CD4-positive, alpha-beta memory T cell (primary cell): Measurements from ENCODE around the gene MAN2A1. TPM values are rescaled to one million over a fixed set of nuclear protein-coding genes. Genes with fewer than 3 reads are reported as not detected.

Experiments used
- CTCF ChIA-PET: fragments of 350-600 bp; sonication (Branson Sonifier 250); formaldehyde crosslinking; loops from one replicate; lab custom pipeline; 2021; ENCODE audit warnings: inconsistent platforms; ENCODE audit not compliant: partially characterized antibody; lab: Charles Lee
- POLR2A ChIA-PET: fragments of 350-600 bp; sonication (Branson Sonifier 250); formaldehyde crosslinking; loops from one replicate; lab custom pipeline; 2021; ENCODE audit not compliant: partially characterized antibody; lab: Charles Lee
- DNase-seq, 5 donors: peaks; one replicate each; pipeline versions ENCODE4 v3.0.0 to v3.0.0-alpha.2; 2020 to 2022; ENCODE audit warnings: mixed read lengths in 1 of 5
- H3K27ac ChIP-seq: one replicate; pipeline ENCODE4 v1.7.0; 2013; ENCODE audit warnings: low read depth, low read length
- H3K27me3 ChIP-seq: 2 replicates; pipeline ENCODE4 v1.7.0; 2013; ENCODE audit warnings: mild to moderate bottlenecking, low read length, moderate library complexity; ENCODE audit not compliant: insufficient read depth
- H3K36me3 ChIP-seq: 2 replicates; pipeline ENCODE4 v1.7.0; 2013; ENCODE audit warnings: mild to moderate bottlenecking, low read length, moderate library complexity; ENCODE audit not compliant: insufficient read depth
- H3K4me1 ChIP-seq: 2 replicates; pipeline ENCODE4 v1.7.0; 2013; ENCODE audit warnings: mild to moderate bottlenecking, low read length, moderate library complexity; ENCODE audit not compliant: insufficient read depth
- H3K4me3 ChIP-seq, 2 donors: one replicate each; pipeline ENCODE4 v1.7.0; 2013; ENCODE audit warnings: low read length in 2 of 2, mild to moderate bottlenecking in 1 of 2
- H3K9me3 ChIP-seq, 2 donors: one replicate each; pipeline ENCODE4 v1.7.0; 2013; ENCODE audit warnings: low read length in 2 of 2, control low read depth in 1 of 2; ENCODE audit not compliant: control insufficient read depth in 1 of 2
- H3K27ac Mint-ChIP-seq, 7 donors: one replicate each; pipeline ENCODE4 v1.8.0; 2020 to 2021; ENCODE audit warnings: mixed read lengths in 7 of 7, mild to moderate bottlenecking in 6 of 7, inconsistent platforms in 3 of 7, moderate library complexity in 3 of 7
- H3K27me3 Mint-ChIP-seq, 2 donors: one replicate each; pipeline ENCODE4 v1.8.0; 2020 to 2021; ENCODE audit warnings: mixed read lengths in 2 of 2
- H3K36me3 Mint-ChIP-seq, 2 donors: one replicate each; pipeline ENCODE4 v1.8.0; 2020 to 2021; ENCODE audit warnings: mixed read lengths in 2 of 2, inconsistent platforms in 1 of 2, mild to moderate bottlenecking in 1 of 2
- H3K4me1 Mint-ChIP-seq, 4 donors: one replicate each; pipeline ENCODE4 v1.8.0; 2020 to 2021; ENCODE audit warnings: mixed read lengths in 4 of 4, mild to moderate bottlenecking in 1 of 4
- H3K4me3 Mint-ChIP-seq, 8 donors: one replicate each; pipeline ENCODE4 v1.8.0; 2020 to 2021; ENCODE audit warnings: mixed read lengths in 8 of 8, mild to moderate bottlenecking in 7 of 8, moderate library complexity in 6 of 8, inconsistent platforms in 3 of 8
- H3K9me3 Mint-ChIP-seq, 8 donors: one replicate each; pipeline ENCODE4 v1.8.0; 2020 to 2021; ENCODE audit warnings: mixed read lengths in 8 of 8, mild to moderate bottlenecking in 5 of 8, inconsistent platforms in 3 of 8, moderate library complexity in 1 of 8
- intact Hi-C: fragments of 100-400 bp; cut with micrococcal nuclease; formaldehyde crosslinking; loops from one replicate; pipeline ENCODE4 v1.15.1; 2023
- polyA plus RNA-seq, 2 donors: library from polyadenylated mRNA; unstranded; fragments of 300-500 nt; fragmentation: Illumina TruSeq; gene quantifications; one replicate each; pipeline ENCODE4 v1.2.3, GENCODE V29; 2021
- total RNA-seq, 2 experiments: library from RNA; stranded (reverse); gene quantifications; one replicate each; pipeline ENCODE4 v1.2.3, GENCODE V29; 2021

Gene MAN2A1
- total and polyA plus RNA-seq, 4 experiments from 2014 or later = 21.0 to 81.0 (median 51.9) TPM

- H3K27me3 Mint-ChIP-seq = no peaks in the 10 kb centered on the region
- H3K4me3 Mint-ChIP-seq = no peak overlapping the region
- Histone ChIP-seq H3K36me3 (peaks cover 10% of the 10 kb centered on the region), H3K9me3 (no peaks in the 10 kb centered on the region), H3K4me3 (no peak overlapping the region), H3K4me1 (no peaks in the 10 kb centered on the region), H3K27ac (no peak overlapping the region), H3K27me3 (no peaks in the 10 kb centered on the region)
- intact Hi-C loops = no loop called here
- no peak for DNase-seq
- H3K9me3 Mint-ChIP-seq = no peaks in the 10 kb centered on the region
- H3K36me3 Mint-ChIP-seq = peaks cover 42 to 47% of the 10 kb centered on the region in 2 donors
- POLR2A ChIA-PET = no interaction called here
- H3K27ac Mint-ChIP-seq = no peak overlapping the region
- peaks cover 0 to 17% (median 10%) of the 10 kb centered on the region in 4 donors for H3K4me1 Mint-ChIP-seq
- CTCF ChIA-PET = no interaction called here
Measured at GRCh38 chr5:109803854-109804253, 114.1 kb downstream of the MAN2A1 start.

- Mint-ChIP-seq H3K27ac (peak overlapping the region in 1 of 7 donors; percentile 41), H3K4me1 (peaks cover 2 to 16% (median 11%) of the 10 kb centered on the region in 4 donors), H3K4me3 (no peak overlapping the region), H3K27me3 (no peaks in the 10 kb centered on the region), H3K9me3 (peaks cover 0 to 5% (median 0%) of the 10 kb centered on the region in 8 donors), H3K36me3 (peaks cover 52 to 53% of the 10 kb centered on the region in 2 donors)
- intact Hi-C loops = no loop called here
- DNase-seq = no peak
- Histone ChIP-seq H3K36me3 (peaks cover 15% of the 10 kb centered on the region), H3K4me3 (no peak overlapping the region), H3K27me3 (no peaks in the 10 kb centered on the region), H3K9me3 (no peaks in the 10 kb centered on the region), H3K4me1 (no peaks in the 10 kb centered on the region), H3K27ac (no peak overlapping the region)
- CTCF ChIA-PET = no interaction called here
- POLR2A ChIA-PET = no interaction called here
Measured at GRCh38 chr5:109805472-109805871, 115.7 kb downstream of the MAN2A1 start.

DNA sequence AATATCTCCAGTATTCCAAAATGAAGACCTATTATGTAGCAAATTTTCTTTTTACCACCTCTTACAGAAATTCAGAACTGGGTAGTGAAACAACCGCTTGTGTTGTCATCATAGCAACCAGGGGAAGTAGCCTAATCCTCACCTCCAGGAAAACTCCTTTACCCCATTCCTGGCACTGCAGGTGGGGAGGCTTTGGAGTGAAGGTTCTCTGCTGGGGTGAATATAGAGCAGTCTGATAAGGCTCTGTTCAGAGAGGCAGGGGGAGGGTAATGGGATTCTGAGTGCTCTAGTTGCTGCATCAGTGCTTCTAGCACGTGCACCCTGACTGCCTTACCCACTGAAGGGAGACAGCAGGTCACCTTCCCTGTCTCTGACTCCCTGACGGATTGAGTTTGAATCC, 116.2 kb downstream of the MAN2A1 start:
- Mint-ChIP-seq H3K36me3 (peaks cover 51 to 53% of the 10 kb centered on the region in 2 donors), H3K4me1 (peaks cover 5 to 12% (median 10%) of the 10 kb centered on the region in 4 donors), H3K4me3 (no peak overlapping the region), H3K27me3 (no peaks in the 10 kb centered on the region), H3K9me3 (peaks cover 0 to 5% (median 0%) of the 10 kb centered on the region in 8 donors), H3K27ac (no peak overlapping the region)
- ChIA-PET POLR2A (no interaction called here), CTCF (no interaction called here)
- H3K27ac ChIP-seq = no peak overlapping the region
- intact Hi-C loops = no loop called here
- no peaks in the 10 kb centered on the region for H3K4me1 ChIP-seq
- no peak for DNase-seq
- peaks cover 15% of the 10 kb centered on the region for H3K36me3 ChIP-seq
- H3K27me3 ChIP-seq = no peaks in the 10 kb centered on the region
- H3K9me3 ChIP-seq = no peaks in the 10 kb centered on the region
- H3K4me3 ChIP-seq = no peak overlapping the region

DNA sequence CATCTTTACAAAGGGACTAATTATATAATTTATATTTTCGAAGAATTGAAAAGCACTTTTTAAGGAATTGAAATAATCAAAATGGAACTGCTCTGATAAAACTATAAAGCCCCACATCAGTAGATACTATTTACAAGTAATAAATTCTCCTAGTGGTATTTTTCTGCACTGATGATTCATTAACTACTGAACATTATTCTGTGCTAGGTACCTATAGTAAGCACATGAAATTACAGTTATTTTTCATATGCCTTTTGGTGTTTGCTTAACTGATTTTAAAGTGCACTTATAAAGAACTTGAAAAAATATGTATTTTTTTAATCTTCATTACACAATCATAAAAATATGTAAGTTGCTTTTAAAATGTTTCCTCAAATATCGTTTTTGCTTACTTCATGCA, 123.0 kb downstream of the MAN2A1 start:
- Histone ChIP-seq H3K4me3 (no peak overlapping the region), H3K27me3 (no peaks in the 10 kb centered on the region), H3K4me1 (no peaks in the 10 kb centered on the region), H3K27ac (no peak overlapping the region), H3K9me3 (no peaks in the 10 kb centered on the region), H3K36me3 (peaks cover 6% of the 10 kb centered on the region)
- H3K4me3 Mint-ChIP-seq = no peak overlapping the region
- intact Hi-C loops = no loop called here
- peaks cover 0 to 5% (median 0%) of the 10 kb centered on the region in 8 donors for H3K9me3 Mint-ChIP-seq
- H3K27me3 Mint-ChIP-seq = no peaks in the 10 kb centered on the region
- peaks cover 53 to 54% of the 10 kb centered on the region in 2 donors for H3K36me3 Mint-ChIP-seq
- peaks cover 5 to 13% (median 8%) of the 10 kb centered on the region in 4 donors for H3K4me1 Mint-ChIP-seq
- no peak overlapping the region for H3K27ac Mint-ChIP-seq
- no peak for DNase-seq
- ChIA-PET POLR2A (no interaction called here), CTCF (no interaction called here)

GRCh38 chr5:109816732-109817131, 127.0 kb downstream of the MAN2A1 start:
- H3K27ac Mint-ChIP-seq = peak overlapping the region in 1 of 7 donors; percentile 46
- H3K4me1 Mint-ChIP-seq = peaks cover 0 to 5% (median 2%) of the 10 kb centered on the region in 4 donors
- DNase-seq = no peak
- no peaks in the 10 kb centered on the region for H3K27me3 ChIP-seq
- intact Hi-C loops = loop anchor here (5.0 kb wide), 1 partner anchor 106 kb away; no protein-coding TSS in a partner anchor
- H3K4me3 ChIP-seq = no peak overlapping the region
- no peaks in the 10 kb centered on the region for H3K9me3 ChIP-seq
- no peak overlapping the region for H3K27ac ChIP-seq
- H3K36me3 Mint-ChIP-seq = peaks cover 38 to 55% of the 10 kb centered on the region in 2 donors
- no peak overlapping the region for H3K4me3 Mint-ChIP-seq
- POLR2A ChIA-PET = no interaction called here
- no peaks in the 10 kb centered on the region for H3K9me3 Mint-ChIP-seq
- peaks cover 16% of the 10 kb centered on the region for H3K36me3 ChIP-seq
- H3K27me3 Mint-ChIP-seq = no peaks in the 10 kb centered on the region
- CTCF ChIA-PET = no interaction called here
- no peaks in the 10 kb centered on the region for H3K4me1 ChIP-seq

DNA sequence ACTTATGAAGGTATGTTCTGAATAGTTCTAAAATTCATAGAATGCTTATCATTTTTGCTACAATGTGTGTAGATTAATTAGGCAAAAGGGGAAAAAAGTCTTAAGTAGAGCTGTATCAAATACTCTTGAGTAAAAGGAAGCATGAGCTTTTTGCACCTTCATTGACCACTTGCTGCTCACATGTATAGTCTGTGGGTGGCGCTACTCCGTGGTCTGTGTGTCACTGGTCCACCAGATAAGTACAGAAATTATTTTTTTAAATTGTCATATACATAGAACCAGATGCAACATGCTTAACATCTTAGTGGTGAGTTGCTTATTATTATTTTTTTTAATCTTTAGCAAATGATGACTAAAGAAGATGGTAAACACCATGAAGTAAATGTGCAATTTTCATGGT, 130.2 kb downstream of the MAN2A1 start:
- no peaks in the 10 kb centered on the region for H3K27me3 Mint-ChIP-seq
- Histone ChIP-seq H3K36me3 (peaks cover 26% of the 10 kb centered on the region), H3K27ac (no peak overlapping the region), H3K9me3 (no peaks in the 10 kb centered on the region), H3K27me3 (no peaks in the 10 kb centered on the region), H3K4me1 (no peaks in the 10 kb centered on the region), H3K4me3 (no peak overlapping the region)
- CTCF ChIA-PET = interaction anchor here (0.9 kb wide), 1 partner anchor 10 kb away, joined by 3 read pairs; no protein-coding TSS in a partner anchor
- peaks cover 43 to 67% of the 10 kb centered on the region in 2 donors for H3K36me3 Mint-ChIP-seq
- H3K9me3 Mint-ChIP-seq = no peaks in the 10 kb centered on the region
- H3K4me1 Mint-ChIP-seq = peaks cover 0 to 3% (median 1%) of the 10 kb centered on the region in 4 donors
- no peak overlapping the region for H3K4me3 Mint-ChIP-seq
- DNase-seq = no peak
- intact Hi-C loops = loop anchor here (5.0 kb wide), 1 partner anchor 102 kb away; no protein-coding TSS in a partner anchor
- H3K27ac Mint-ChIP-seq = peak overlapping the region in 2 of 7 donors; percentile 14 to 50
- POLR2A ChIA-PET = no interaction called here

DNA sequence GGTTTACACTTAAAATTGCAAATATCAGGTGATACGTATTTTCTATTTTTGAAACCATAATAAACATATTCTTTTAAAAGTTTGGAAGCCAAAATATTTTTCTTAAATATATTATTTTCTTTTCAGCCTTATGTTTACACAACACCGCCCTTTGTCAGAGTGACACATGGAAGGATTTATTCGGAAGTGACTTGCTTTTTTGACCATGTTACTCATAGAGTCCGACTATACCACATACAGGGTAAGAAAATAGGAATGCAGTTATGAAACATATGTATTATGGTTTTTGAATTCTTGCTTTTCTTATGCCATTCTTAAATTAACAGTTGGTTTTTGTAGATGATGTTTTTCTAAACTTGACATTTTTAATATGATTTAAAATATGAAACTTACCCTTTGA, 133.9 kb downstream of the MAN2A1 start:
- ChIA-PET POLR2A (interaction anchor here (1.5 kb wide), 1 partner anchor 36 kb away, joined by 3 read pairs; no protein-coding TSS in a partner anchor), CTCF (no interaction called here)
- no peak overlapping the region for H3K27ac Mint-ChIP-seq
- intact Hi-C loops = no loop called here
- no peaks in the 10 kb centered on the region for H3K27me3 Mint-ChIP-seq
- no peak overlapping the region for H3K27ac ChIP-seq
- no peaks in the 10 kb centered on the region for H3K9me3 Mint-ChIP-seq
- H3K4me1 Mint-ChIP-seq = peaks cover 0 to 5% (median 1%) of the 10 kb centered on the region in 4 donors
- H3K27me3 ChIP-seq = no peaks in the 10 kb centered on the region
- no peak overlapping the region for H3K4me3 ChIP-seq
- peaks cover 67 to 68% of the 10 kb centered on the region in 2 donors for H3K36me3 Mint-ChIP-seq
- no peaks in the 10 kb centered on the region for H3K9me3 ChIP-seq
- DNase-seq = no peak
- H3K4me1 ChIP-seq = no peaks in the 10 kb centered on the region
- peaks cover 30% of the 10 kb centered on the region for H3K36me3 ChIP-seq
- no peak overlapping the region for H3K4me3 Mint-ChIP-seq
